Measurements from ENCODE around the gene LRFN5. TPM values are rescaled to one million over a fixed set of nuclear protein-coding genes. Genes with fewer than 3 reads are reported as not detected.

The LRFN5 gene
- total RNA-seq, 1 donor = 12.8 TPM

DNA sequence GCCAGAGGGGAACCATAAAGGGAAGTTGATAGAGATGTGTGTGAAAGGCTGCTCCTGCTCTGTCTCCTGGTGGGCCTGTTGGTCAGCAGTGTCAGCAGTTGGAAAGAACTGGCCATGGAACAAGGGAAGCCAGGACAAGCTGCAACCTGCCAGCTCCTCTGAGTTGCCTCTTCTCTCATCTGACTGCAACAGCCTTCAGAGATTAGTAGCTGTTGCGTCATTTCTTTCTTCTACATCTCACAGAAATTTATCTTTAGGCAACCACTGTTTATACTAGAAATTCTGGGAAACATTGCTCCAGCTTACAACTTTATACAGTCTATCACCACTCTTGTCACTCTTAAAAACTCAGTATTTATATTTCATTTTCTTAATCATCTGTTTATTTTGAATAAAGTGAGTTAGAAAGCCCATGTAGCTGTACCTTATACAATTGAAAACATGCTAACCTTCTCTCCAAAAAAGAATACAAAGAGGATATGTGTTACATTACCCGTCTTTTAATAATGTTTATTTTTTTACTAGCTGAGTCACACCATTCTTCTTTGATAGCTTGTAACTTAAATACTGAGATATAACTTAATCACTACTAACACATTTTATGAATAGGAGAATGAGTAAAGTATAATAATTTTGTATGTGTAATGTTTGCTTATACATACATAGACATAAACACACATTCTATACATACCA is 224.2 kb downstream of the LRFN5 start:
- TF ChIP-seq, protein P1, sequence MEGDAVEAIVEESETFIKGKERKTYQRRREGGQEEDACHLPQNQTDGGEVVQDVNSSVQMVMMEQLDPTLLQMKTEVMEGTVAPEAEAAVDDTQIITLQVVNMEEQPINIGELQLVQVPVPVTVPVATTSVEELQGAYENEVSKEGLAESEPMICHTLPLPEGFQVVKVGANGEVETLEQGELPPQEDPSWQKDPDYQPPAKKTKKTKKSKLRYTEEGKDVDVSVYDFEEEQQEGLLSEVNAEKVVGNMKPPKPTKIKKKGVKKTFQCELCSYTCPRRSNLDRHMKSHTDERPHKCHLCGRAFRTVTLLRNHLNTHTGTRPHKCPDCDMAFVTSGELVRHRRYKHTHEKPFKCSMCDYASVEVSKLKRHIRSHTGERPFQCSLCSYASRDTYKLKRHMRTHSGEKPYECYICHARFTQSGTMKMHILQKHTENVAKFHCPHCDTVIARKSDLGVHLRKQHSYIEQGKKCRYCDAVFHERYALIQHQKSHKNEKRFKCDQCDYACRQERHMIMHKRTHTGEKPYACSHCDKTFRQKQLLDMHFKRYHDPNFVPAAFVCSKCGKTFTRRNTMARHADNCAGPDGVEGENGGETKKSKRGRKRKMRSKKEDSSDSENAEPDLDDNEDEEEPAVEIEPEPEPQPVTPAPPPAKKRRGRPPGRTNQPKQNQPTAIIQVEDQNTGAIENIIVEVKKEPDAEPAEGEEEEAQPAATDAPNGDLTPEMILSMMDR (IDR thresholded peaks at IDR 0.05; ENCODE audit: insufficient read depth, low read length) = no peak
- DNase-seq (ENCODE audit: low read depth) = peak; percentile 87
- H3K4me3 ChIP-seq (ENCODE audit: low read depth, low read length) = no peak overlapping the region

DNA sequence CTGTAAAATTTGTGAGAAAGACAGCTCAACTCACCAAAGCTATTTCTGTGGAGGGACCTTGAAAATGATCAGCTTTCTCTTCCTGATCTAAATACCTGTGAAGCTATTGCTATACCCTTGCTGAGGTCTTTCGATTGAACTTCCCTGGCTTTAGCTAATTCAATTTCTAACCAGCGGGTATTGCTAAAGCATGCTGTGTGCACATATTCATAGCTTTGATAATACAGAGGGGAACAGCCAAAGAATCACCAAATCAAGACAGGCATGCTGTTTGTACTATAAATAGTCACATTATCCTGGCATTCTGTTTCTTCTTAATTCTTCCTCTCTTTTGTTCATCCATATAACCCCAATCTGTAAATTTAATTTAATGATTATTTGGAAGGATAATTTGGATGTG is 233.0 kb downstream of the LRFN5 start:
- DNase-seq (ENCODE audit: low read depth) = no peak
- no peak overlapping the region for H3K4me3 ChIP-seq (ENCODE audit: low read depth, low read length)
- TF ChIP-seq, protein P1 (IDR thresholded peaks at IDR 0.05; ENCODE audit: insufficient read depth, low read length) = no peak

DNA sequence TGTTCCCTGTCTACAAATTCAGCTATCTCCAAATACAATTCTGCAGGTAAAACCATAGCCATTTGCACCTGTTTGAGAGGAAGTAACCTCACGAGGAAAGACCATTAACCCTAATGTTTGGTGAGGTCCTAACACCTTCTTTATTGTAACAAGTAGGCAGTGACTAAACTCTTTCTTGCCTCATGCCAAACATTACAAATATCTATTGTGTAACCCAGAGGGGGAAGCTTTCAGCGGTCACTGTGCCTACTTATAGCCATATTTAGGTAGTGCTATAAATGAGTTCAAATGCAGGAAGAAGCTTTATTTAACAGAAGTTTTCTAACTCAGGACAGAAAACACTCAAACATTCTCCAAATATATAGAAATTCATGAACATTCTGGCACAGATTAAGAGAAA is 252.7 kb downstream of the LRFN5 start:
- H3K4me3 ChIP-seq (ENCODE audit: low read depth, low read length) = no peak overlapping the region
- DNase-seq (ENCODE audit: low read depth) = peak; percentile 14
- TF ChIP-seq, protein P1 (IDR thresholded peaks at IDR 0.05; ENCODE audit: insufficient read depth, low read length) = no peak

DNA sequence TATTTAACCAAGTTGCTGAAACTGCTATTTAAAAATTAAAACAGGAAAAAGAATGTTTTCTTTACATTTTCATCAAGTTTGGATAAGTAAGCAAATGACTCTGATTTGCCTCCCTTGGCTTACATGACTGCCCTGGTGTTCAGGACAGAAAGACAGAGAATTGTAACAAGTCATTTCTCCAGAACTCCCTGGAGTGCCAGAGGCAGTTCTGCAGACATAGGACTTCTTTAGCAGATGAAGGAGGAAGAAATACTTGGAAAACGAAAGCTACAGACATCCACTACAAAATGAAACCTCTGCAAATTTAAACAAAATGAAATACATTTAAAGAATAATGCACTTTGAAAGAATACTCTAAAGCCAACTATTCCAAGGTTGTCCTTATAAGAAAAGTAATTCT is 253.9 kb downstream of the LRFN5 start:
- H3K4me3 ChIP-seq (ENCODE audit: low read depth, low read length) = no peak overlapping the region
- DNase-seq (ENCODE audit: low read depth) = no peak
- TF ChIP-seq, protein P1 (IDR thresholded peaks at IDR 0.05; ENCODE audit: insufficient read depth, low read length) = no peak

DNA sequence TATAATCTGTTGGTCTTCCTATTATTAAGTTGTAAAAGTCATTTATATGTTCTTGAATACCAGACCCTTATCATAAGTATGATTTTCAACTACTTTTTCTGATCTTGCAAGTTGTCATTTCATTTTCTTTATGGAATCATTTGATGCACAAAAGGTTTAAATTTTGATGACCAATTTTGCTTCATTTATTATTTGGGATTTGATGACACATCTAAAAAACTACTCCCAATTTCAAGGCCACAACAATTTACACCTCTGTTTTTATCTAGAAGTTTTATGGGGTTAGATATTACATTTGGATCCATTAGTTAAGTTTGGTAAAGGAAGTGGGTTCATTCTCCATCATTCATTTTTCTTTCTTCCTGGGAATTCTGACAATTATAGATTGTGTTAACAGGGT is 259.2 kb downstream of the LRFN5 start:
- DNase-seq (ENCODE audit: low read depth) = no peak
- H3K4me3 ChIP-seq (ENCODE audit: low read depth, low read length) = no peak overlapping the region
- TF ChIP-seq, protein P1 (IDR thresholded peaks at IDR 0.05; ENCODE audit: insufficient read depth, low read length) = no peak

DNA sequence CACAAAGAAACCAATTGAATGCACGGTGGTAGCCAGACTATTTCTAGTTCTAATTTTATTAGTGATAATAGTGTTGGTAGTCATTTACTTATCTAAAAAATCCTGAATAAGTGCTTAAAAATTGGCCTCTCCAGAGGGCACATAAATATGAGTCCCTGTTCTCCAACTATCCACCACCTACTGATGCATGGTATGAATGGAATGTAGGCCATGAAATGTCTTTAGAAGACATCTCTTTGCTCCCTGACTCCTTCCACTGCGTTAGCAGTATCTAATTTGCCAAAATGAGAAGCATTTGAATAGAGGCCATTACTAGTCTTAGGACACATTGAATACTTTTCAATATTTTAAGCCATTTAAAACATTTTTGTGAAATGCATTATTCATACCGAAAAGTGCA is 261.7 kb downstream of the LRFN5 start:
- TF ChIP-seq, protein P1 (IDR thresholded peaks at IDR 0.05; ENCODE audit: insufficient read depth, low read length) = no peak
- DNase-seq (ENCODE audit: low read depth) = no peak
- no peak overlapping the region for H3K4me3 ChIP-seq (ENCODE audit: low read depth, low read length)

Measured in fibroblast of the aortic adventitia (primary cell).